BJ (cell line): ENCODE data around the gene IL13RA1. TPM values are rescaled to one million over a fixed set of nuclear protein-coding genes. Genes with fewer than 3 reads are reported as not detected.
A peak's percentile ranks its signal among the peaks of the same experiment; 100 is the strongest.

Source experiments
- CTCF ChIA-PET: fragments of 350-600 bp; formaldehyde crosslinking; extraction: SDS; loops from one replicate; lab custom pipeline; 2021; ENCODE audit warnings: antibody characterized with exemption, inconsistent platforms; lab: Yijun Ruan, JAX
- POLR2A ChIA-PET: fragments of 300-600 bp; sonication (Branson Sonifier 250); formaldehyde crosslinking; extraction: SDS; loops from one replicate; lab custom pipeline; 2021; ENCODE audit warnings: antibody characterized with exemption; lab: Charles Lee
- DNase-seq: peaks from one replicate; pipeline ENCODE4 v3.0.0-alpha.2; 2011; ENCODE audit warnings: low read depth
- H3K27me3 ChIP-seq: 2 replicates; pipeline ENCODE4 v1.6.0; 2011; ENCODE audit warnings: low read length; ENCODE audit not compliant: control insufficient read depth, insufficient read depth
- H3K36me3 ChIP-seq: 2 replicates; pipeline ENCODE4 v1.5.1; 2011; ENCODE audit warnings: low read length; ENCODE audit not compliant: control insufficient read depth, insufficient read depth
- H3K4me3 ChIP-seq: 2 replicates; pipeline ENCODE4 v1.5.1; 2011; ENCODE audit warnings: low read depth, mild to moderate bottlenecking, control low read depth, low read length
- polyA plus RNA-seq: library from polyadenylated mRNA; depleted of rRNA; stranded (reverse); fragments of >200 nt; gene quantifications from 2 replicates; pipeline ENCODE4 v1.2.3, GENCODE V29; 2011; rRNA removed
- small RNA-seq: library from RNA; depleted of rRNA; stranded (forward); fragments of <200 nt; gene quantifications from one replicate; pipeline ENCODE3, GENCODE V24; 2012; ENCODE audit warnings: low replicate concordance, low read depth; ENCODE audit not compliant: insufficient read length
- TF ChIP-seq, protein P1 (sequence below): IDR thresholded peaks from 2 replicates; pipeline ENCODE4 v1.5.1; 2011; ENCODE audit warnings: low read depth, mild to moderate bottlenecking, control low read depth, inconsistent platforms, low read length, moderate library complexity; ENCODE audit not compliant: insufficient read depth

The IL13RA1 gene
- polyA plus RNA-seq, 1 experiment, result 27.7 TPM

DNA sequence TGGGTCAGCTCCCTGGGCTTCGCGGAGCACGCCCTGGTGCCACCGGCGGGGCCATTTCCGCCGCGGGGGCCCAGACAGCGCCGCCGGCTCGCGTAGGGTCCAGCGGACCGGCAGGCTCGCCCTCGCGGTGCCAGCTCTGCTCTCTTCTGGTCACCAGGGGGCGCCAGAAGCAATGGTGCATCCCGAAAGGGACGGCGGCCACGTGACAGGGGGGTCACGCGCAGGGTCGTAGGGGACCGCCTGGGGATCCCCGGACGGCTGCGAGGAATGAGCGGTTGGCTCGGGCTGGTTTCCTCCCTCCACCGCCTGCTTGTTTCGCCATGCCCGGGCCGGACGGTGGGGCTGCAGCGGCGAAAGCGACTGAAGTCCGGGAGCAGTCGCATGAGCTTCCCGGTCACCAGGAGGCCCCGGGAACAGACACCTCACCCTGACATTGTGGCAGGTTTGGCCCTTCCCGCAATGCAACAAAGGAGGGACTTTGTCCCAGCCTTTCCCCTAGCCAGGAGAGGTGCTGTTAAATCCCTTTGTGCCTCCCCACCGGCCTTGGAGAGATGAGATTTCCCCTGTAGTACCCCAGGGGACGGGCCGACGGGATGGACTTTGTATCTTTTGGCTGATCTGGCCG lies 112.0 kb downstream of the IL13RA1 start:
- no peak for DNase-seq
- TF ChIP-seq, protein P1, sequence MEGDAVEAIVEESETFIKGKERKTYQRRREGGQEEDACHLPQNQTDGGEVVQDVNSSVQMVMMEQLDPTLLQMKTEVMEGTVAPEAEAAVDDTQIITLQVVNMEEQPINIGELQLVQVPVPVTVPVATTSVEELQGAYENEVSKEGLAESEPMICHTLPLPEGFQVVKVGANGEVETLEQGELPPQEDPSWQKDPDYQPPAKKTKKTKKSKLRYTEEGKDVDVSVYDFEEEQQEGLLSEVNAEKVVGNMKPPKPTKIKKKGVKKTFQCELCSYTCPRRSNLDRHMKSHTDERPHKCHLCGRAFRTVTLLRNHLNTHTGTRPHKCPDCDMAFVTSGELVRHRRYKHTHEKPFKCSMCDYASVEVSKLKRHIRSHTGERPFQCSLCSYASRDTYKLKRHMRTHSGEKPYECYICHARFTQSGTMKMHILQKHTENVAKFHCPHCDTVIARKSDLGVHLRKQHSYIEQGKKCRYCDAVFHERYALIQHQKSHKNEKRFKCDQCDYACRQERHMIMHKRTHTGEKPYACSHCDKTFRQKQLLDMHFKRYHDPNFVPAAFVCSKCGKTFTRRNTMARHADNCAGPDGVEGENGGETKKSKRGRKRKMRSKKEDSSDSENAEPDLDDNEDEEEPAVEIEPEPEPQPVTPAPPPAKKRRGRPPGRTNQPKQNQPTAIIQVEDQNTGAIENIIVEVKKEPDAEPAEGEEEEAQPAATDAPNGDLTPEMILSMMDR, result peak; percentile 60

More for the DNA sequence above, 112.0 kb downstream of the IL13RA1 start:
- CTCF ChIA-PET, result interaction anchor here (0.6 to 1.8 kb wide), 12 partner anchors 8 to 238 kb away, joined by 3 to 13 read pairs (median 3); partner anchors contain the start of gene ZCCHC12
- Histone ChIP-seq H3K36me3 (no peaks in the 10 kb centered on the region), H3K4me3 (peak overlapping the region; percentile 41), H3K27me3 (no peaks in the 10 kb centered on the region)
- POLR2A ChIA-PET, result no interaction called here

Small RNA genes within 50 kb of the gene (small RNA-seq; reads per million reads assigned to genes)
- not detected for gene RF00566

Other genes starting within 250 kb of the IL13RA1 start
- 10.3 and 22.5 TPM in 2 replicates for gene DOCK11, start 231.8 kb upstream of the IL13RA1 start, polyA plus RNA-seq
- not detected in 2 replicates for gene ZCCHC12, start 96.2 kb downstream of the IL13RA1 start, polyA plus RNA-seq
- gene LONRF3, start 247.0 kb downstream of the IL13RA1 start, polyA plus RNA-seq, result not detected in 2 replicates